K562 (cell line): ENCODE measurements around the gene LDB2. TPM values are rescaled to one million over a fixed set of nuclear protein-coding genes. Genes with fewer than 3 reads are reported as not detected.

Experiments
- ATAC-seq: fragments of 200-7000 bp; cut with Tn5 transposase; 3 replicates; pipeline ENCODE4 v1.9.1; 2020; ENCODE audit warnings: moderate library complexity
- BruUV-seq: library from RNA; stranded (reverse); fragments of 400-500 nt; replicated peaks from 2 replicates; lab custom pipeline; 2021; lab: Mats Ljungman, UMichigan
- CTCF ChIA-PET: fragments of 300-600 bp; formaldehyde crosslinking; extraction: SDS; loops from one replicate; lab custom pipeline; 2021; ENCODE audit warnings: low intra/inter-chr PET ratio; lab: Yijun Ruan, JAX
- POLR2A ChIA-PET: fragments of 300-600, 350-650 bp; sonication (Branson Sonifier 250); formaldehyde crosslinking; extraction: SDS; loops from one replicate; lab custom pipeline; 2021; ENCODE audit warnings: antibody characterized with exemption, inconsistent platforms; lab: Yijun Ruan, JAX
- DNase-seq, 4 experiments: peaks; one replicate each; pipeline versions ENCODE4 v3.0.0 to v3.0.0-alpha.2; 2011 to 2018; ENCODE audit warnings: low spot score in 3 of 4, mixed read lengths in 3 of 4; ENCODE audit errors: extremely low read depth in 1 of 4
- FAIRE-seq: peaks from 2 replicates; lab custom pipeline; 2011; peaks lifted over from hg19 to GRCh38; lab: Jason Lieb, UNC
- H2AFZ ChIP-seq: 2 replicates; pipeline ENCODE4 v1.6.0; 2011; ENCODE audit warnings: low read depth, low read length, control low read depth, inconsistent platforms
- H3K27ac ChIP-seq: fragments of 200-600 bp; 3 replicates; pipeline ENCODE4 v1.8.0; 2011; ENCODE audit warnings: low read depth, mild to moderate bottlenecking, control low read depth, inconsistent platforms, low read length, moderate library complexity, mixed read lengths; ENCODE audit errors: extremely low read depth
- H3K27me3 ChIP-seq, 2 experiments: fragments of 300-600 bp in 1 of 2; 2 replicates in 1 of 2; 3 replicates in 1 of 2; pipeline versions ENCODE4 v1.6.0 to v1.8.0; 2011; ENCODE audit warnings: inconsistent platforms in 2 of 2, low read length in 2 of 2, mild to moderate bottlenecking in 1 of 2, mixed read lengths in 1 of 2, moderate library complexity in 1 of 2; ENCODE audit not compliant: control insufficient read depth in 2 of 2, insufficient read depth in 2 of 2
- H3K36me3 ChIP-seq: fragments of 300-600 bp; 3 replicates; pipeline ENCODE4 v1.8.0; 2011; ENCODE audit warnings: mild to moderate bottlenecking, low read length, inconsistent platforms; ENCODE audit not compliant: control insufficient read depth, insufficient read depth
- H3K4me1 ChIP-seq, 2 experiments: fragments of 200-600 bp in 1 of 2; replicated peaks in 1 of 2; 2 replicates in 1 of 2; 3 replicates in 1 of 2; pipeline versions ENCODE4 v1.5.1 to v1.8.0; 2011; ENCODE audit warnings: inconsistent platforms in 2 of 2, low read length in 2 of 2, mild to moderate bottlenecking in 1 of 2, mixed read lengths in 1 of 2, moderate library complexity in 1 of 2; ENCODE audit not compliant: control insufficient read depth in 2 of 2, insufficient read depth in 2 of 2
- H3K4me2 ChIP-seq: 2 replicates; pipeline ENCODE4 v1.6.1; 2011; ENCODE audit warnings: low read length, control low read depth, inconsistent platforms, mixed read lengths; ENCODE audit not compliant: insufficient read depth
- H3K4me3 ChIP-seq: fragments of 200-600 bp; sonication (generic), shearing (Covaris generic); 2 replicates; pipeline ENCODE4 v1.5.1; 2016; ENCODE audit warnings: control low read depth, inconsistent platforms
- H3K79me2 ChIP-seq: fragments of 200-600 bp; 3 replicates; pipeline ENCODE4 v1.8.0; 2011; ENCODE audit warnings: low read length, inconsistent platforms; ENCODE audit not compliant: control insufficient read depth, insufficient read depth
- H3K9ac ChIP-seq, 2 experiments: 2 replicates each; pipeline versions ENCODE4 v1.6.0 to v1.6.1; 2011; ENCODE audit warnings: low read depth in 2 of 2, low read length in 2 of 2, control low read depth in 1 of 2, inconsistent platforms in 1 of 2, mild to moderate bottlenecking in 1 of 2, mixed read lengths in 1 of 2; ENCODE audit not compliant: insufficient read depth in 1 of 2
- H3K9me1 ChIP-seq: one replicate; pipeline ENCODE4 v1.6.0; 2011; ENCODE audit warnings: inconsistent platforms, mild to moderate bottlenecking, low read length, moderate library complexity; ENCODE audit not compliant: control insufficient read depth, insufficient read depth
- H3K9me3 ChIP-seq: replicated peaks from 2 replicates; pipeline ENCODE4 v1.5.1; 2011; ENCODE audit warnings: low read depth, low read length, inconsistent platforms; ENCODE audit not compliant: control insufficient read depth, insufficient read depth
- H4K20me1 ChIP-seq: replicated peaks from 2 replicates; pipeline ENCODE4 v1.6.1; 2011; ENCODE audit warnings: low read length, inconsistent platforms, mixed read lengths; ENCODE audit not compliant: control insufficient read depth, insufficient read depth
- OTX1 ChIP-seq: fragments of 450-650 bp; formaldehyde crosslinking; IDR thresholded peaks from 2 replicates; pipeline ENCODE4 v1.4.0; 2022; ENCODE audit warnings: mild to moderate bottlenecking
- POLR2H ChIP-seq: IDR thresholded peaks from 2 replicates; pipeline ENCODE4 v1.6.1; 2016; ENCODE audit warnings: missing genetic modification characterization, low read depth, mild to moderate bottlenecking, control low read depth, missing compliant biosample characterization, moderate library complexity
- SRSF3 ChIP-seq: fragments of 200-400 bp; formaldehyde crosslinking; IDR thresholded peaks from 2 replicates; pipeline ENCODE4 v1.6.1; 2016; ENCODE audit warnings: mild to moderate bottlenecking, low read length, moderate library complexity; ENCODE audit not compliant: insufficient read depth
- TBP ChIP-seq: optimal IDR thresholded peaks from 2 replicates; pipeline ENCODE3; 2011; ENCODE audit warnings: low read depth, low read length, improper control_type of control experiment
- WGBS: fragments of 100-300 bp; shearing (Covaris generic); methylation state at CpG from one replicate; pipeline ENCODE4 v1.1.6; 2016; ENCODE audit warnings: low coverage, mixed read lengths; ENCODE audit not compliant: insufficient coverage; ENCODE audit errors: missing lambda C conversion rate; 5-methylcytosine and 5-hydroxymethylcytosine counted together
- in situ Hi-C: fragments of 300-500 bp; cut with MboI; formaldehyde crosslinking; loops from 4 replicates; pipeline ENCODE4 v1.15.0; 2018; ENCODE audit warnings: inconsistent platforms, mixed read lengths
- intact Hi-C: fragments of 100-400 bp; cut with micrococcal nuclease; formaldehyde crosslinking; loops from 2 replicates; pipeline ENCODE4 v1.14.2; 2022
- polyA plus RNA-seq, 8 experiments: library from polyadenylated mRNA; depleted of rRNA in 4 of 8; stranded (reverse) in 5 of 8; unstranded in 3 of 8; fragments of >200 nt; fragmentation: Nextera tagmentation in 2 of 8; fragmentation: Illumina TruSeq in 1 of 8; extraction: Ambion mirVana in 2 of 8; extraction: Trizol in 1 of 8; gene quantifications; 2 replicates each; pipeline versions ENCODE4 v1.2.1 to v1.2.3, GENCODE V29; 2011 to 2014; ENCODE audit warnings: inconsistent platforms in 1 of 8, missing spikeins in 1 of 8
- total RNA-seq, 7 experiments: library from RNA; depleted of rRNA in 6 of 7; stranded (reverse); fragments of >200 nt in 6 of 7; fragmentation: Illumina TruSeq in 2 of 7; extraction: Trizol in 2 of 7; gene quantifications; 2 replicates each; pipeline versions ENCODE4 v1.2.1 to v1.2.3, GENCODE V29; 2011 to 2021; ENCODE audit warnings: low replicate concordance in 1 of 7
- TF ChIP-seq, protein P1 (sequence below): fragments of 250-450 bp; sonication (Bioruptor Pico); IDR thresholded peaks from 2 replicates; pipeline ENCODE4 v1.8.0; 2021; ENCODE audit warnings: moderate library complexity, mild to moderate bottlenecking, inconsistent platforms

Gene LDB2
- total and polyA plus RNA-seq, 9 of the 15 experiments (the other 6 are each of a cell fraction or from before 2014, with no cell fraction given), result 0.10 to 0.20 TPM; not detected in 7

DNA sequence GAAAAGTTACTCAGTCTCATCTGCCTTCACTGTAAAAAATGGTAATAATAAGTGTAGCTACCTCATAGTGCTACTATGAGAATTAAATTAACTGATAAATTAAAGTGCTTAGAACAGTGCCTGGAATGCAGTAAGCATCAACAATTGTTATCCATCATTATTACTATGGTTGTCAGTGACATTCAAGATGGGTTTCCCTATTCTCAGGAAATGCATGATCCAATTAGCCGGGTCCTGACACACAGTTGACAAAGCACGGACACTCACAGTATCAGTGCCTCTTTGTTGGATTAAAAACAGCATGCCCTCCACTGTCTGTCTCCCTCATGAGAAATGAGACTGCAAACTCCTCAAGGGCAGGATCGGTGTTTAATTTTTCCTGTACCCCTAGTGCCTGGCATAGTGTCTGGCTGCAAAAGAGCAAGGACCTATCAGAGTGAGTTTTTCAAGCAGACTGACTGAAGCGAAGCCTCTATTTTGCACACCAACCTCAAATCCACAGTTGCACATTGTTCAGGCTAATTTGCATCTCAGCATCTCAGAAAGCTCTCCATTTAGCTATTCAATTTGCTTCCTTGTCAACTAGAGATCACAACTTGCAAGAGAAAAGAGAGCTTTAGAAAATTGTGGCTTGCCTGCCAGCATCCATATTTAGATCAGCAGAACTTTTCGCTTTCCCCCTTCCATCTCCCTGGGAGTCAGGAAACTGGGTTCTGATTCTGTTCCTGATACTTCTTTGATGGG, 122.9 kb downstream of the LDB2 start:
- Histone ChIP-seq H3K9me3 (no peaks in the 10 kb centered on the region), H3K4me1 (no peaks in the 10 kb centered on the region), H3K9me1 (no peaks in the 10 kb centered on the region), H3K9ac (no peak overlapping the region), H3K4me3 (no peak overlapping the region), H3K27me3 (peaks cover 0 to 3% of the 10 kb centered on the region in 2 experiments; a peak in 1 of 5 replicates), H3K79me2 (no peaks in the 10 kb centered on the region), H3K36me3 (no peaks in the 10 kb centered on the region), H3K4me2 (no peak overlapping the region), H2AFZ (no peak overlapping the region), H4K20me1 (no peaks in the 10 kb centered on the region; the same call in 1 of the 2 replicates), H3K27ac (no peak overlapping the region)
- BruUV-seq, result no TSS peak
- POLR2A ChIA-PET, result no interaction called here
- FAIRE-seq (no peak), DNase-seq (no peak), ATAC-seq (no peak)
- TF ChIP-seq SRSF3 (no peak), OTX1 (CRISPR knock-in tag) (no peak), TBP (no peak), POLR2H (tag) (no peak)
- TF ChIP-seq, protein P1, sequence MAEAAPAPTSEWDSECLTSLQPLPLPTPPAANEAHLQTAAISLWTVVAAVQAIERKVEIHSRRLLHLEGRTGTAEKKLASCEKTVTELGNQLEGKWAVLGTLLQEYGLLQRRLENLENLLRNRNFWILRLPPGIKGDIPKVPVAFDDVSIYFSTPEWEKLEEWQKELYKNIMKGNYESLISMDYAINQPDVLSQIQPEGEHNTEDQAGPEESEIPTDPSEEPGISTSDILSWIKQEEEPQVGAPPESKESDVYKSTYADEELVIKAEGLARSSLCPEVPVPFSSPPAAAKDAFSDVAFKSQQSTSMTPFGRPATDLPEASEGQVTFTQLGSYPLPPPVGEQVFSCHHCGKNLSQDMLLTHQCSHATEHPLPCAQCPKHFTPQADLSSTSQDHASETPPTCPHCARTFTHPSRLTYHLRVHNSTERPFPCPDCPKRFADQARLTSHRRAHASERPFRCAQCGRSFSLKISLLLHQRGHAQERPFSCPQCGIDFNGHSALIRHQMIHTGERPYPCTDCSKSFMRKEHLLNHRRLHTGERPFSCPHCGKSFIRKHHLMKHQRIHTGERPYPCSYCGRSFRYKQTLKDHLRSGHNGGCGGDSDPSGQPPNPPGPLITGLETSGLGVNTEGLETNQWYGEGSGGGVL (CRISPR knock-in tag), result no peak
- intact Hi-C loops, result no loop called here
- WGBS, result 0% methylated on average over 5 of the region's 5 CpGs
- CTCF ChIA-PET, result no interaction called here
- in situ Hi-C loops, result no loop called here
